Body of pancreas (tissue), 4 donors: ENCODE data around the gene PDE2A. TPM values are rescaled to one million over a fixed set of nuclear protein-coding genes. Genes with fewer than 3 reads are reported as not detected.

ENCODE experiments used
- ATAC-seq: fragments of 150-250 bp; one replicate; pipeline ENCODE4 v1.9.1; 2016
- DNase-seq, 4 donors: peaks; one replicate each; pipeline ENCODE4 v3.0.0-alpha.2; 2019
- H3K27ac ChIP-seq, 4 donors: fragments of 200-600 bp; sonication (generic); 1 replicate in 3 of 4; 2 replicates in 1 of 4; pipeline versions ENCODE4 v1.5.1 to v1.6.1; 2016 to 2019; ENCODE audit warnings: mild to moderate bottlenecking in 1 of 4, mixed read lengths in 1 of 4, moderate library complexity in 1 of 4
- H3K27me3 ChIP-seq, 2 donors: fragments of 200-600 bp; sonication (generic); one replicate each; pipeline ENCODE4 v1.6.0; 2016; ENCODE audit warnings: mild to moderate bottlenecking in 1 of 2
- H3K36me3 ChIP-seq, 2 donors: fragments of 200-600 bp; sonication (generic); replicated peaks in 1 of 2; 2 replicates each; pipeline ENCODE4 v1.5.1; 2016; ENCODE audit warnings: low read depth in 2 of 2; ENCODE audit not compliant: insufficient read depth in 1 of 2
- H3K4me1 ChIP-seq: fragments of 200-600 bp; sonication (generic); one replicate; pipeline ENCODE4 v1.6.0; 2016
- H3K4me3 ChIP-seq, 2 donors: fragments of 200-600 bp; sonication (generic); 1 replicate in 1 of 2; 2 replicates in 1 of 2; pipeline ENCODE4 v1.5.1; 2016 to 2019
- H3K9me3 ChIP-seq, 3 donors: fragments of 200-600 bp; sonication (generic); 1 replicate in 2 of 3; 2 replicates in 1 of 3; pipeline ENCODE4 v1.5.1; 2016
- POLR2A ChIP-seq, 3 donors: fragments of 450-650 bp; IDR thresholded peaks; one replicate each; pipeline ENCODE4 v1.6.1; 2016; ENCODE audit warnings: antibody characterized with exemption in 3 of 3, mild to moderate bottlenecking in 2 of 3
- WGBS, 2 donors: methylation state at CpG; one replicate each; pipeline ENCODE4 v1.1.5; 2017; 5-methylcytosine and 5-hydroxymethylcytosine counted together
- intact Hi-C: fragments of 100-400 bp; cut with DNase I; formaldehyde crosslinking; loops from one replicate; pipeline ENCODE4 v1.15.1; 2023
- total RNA-seq, 2 donors: library from RNA; depleted of rRNA; stranded (reverse); fragments of >200 nt; gene quantifications; one replicate each; pipeline ENCODE4 v1.1.0, GENCODE V29; 2016
- TF ChIP-seq, protein P1 (sequence below), 7 experiments: fragments of 450-650 bp in 4 of 7; fragments of 200-600 bp in 3 of 7; sonication (generic) in 3 of 7; IDR thresholded peaks; one replicate each; pipeline ENCODE4 v1.5.1; 2016 to 2019; ENCODE audit warnings: antibody characterized with exemption in 7 of 7

Gene PDE2A
- total RNA-seq, 2 donors from 2014 or later, result 7.0 to 29.3 TPM

GRCh38 chr11:72627594-72628281 lies 46.5 kb downstream of the PDE2A start:
- Histone ChIP-seq H3K9me3 (no peaks in the 10 kb centered on the region), H3K4me1 (peaks cover 24% of the 10 kb centered on the region), H3K36me3 (no peaks in the 10 kb centered on the region), H3K27ac (no peak overlapping the region), H3K4me3 (no peak overlapping the region), H3K27me3 (no peaks in the 10 kb centered on the region)
- no peak for ATAC-seq
- WGBS, 2 donors, result 92 to 96% methylated on average over 2 to 7 of the region's 7 CpGs
- intact Hi-C loops, result no loop called here
- no peak for TF ChIP-seq POLR2A (IDR thresholded peaks at IDR 0.05)
- TF ChIP-seq, protein P1, sequence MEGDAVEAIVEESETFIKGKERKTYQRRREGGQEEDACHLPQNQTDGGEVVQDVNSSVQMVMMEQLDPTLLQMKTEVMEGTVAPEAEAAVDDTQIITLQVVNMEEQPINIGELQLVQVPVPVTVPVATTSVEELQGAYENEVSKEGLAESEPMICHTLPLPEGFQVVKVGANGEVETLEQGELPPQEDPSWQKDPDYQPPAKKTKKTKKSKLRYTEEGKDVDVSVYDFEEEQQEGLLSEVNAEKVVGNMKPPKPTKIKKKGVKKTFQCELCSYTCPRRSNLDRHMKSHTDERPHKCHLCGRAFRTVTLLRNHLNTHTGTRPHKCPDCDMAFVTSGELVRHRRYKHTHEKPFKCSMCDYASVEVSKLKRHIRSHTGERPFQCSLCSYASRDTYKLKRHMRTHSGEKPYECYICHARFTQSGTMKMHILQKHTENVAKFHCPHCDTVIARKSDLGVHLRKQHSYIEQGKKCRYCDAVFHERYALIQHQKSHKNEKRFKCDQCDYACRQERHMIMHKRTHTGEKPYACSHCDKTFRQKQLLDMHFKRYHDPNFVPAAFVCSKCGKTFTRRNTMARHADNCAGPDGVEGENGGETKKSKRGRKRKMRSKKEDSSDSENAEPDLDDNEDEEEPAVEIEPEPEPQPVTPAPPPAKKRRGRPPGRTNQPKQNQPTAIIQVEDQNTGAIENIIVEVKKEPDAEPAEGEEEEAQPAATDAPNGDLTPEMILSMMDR (IDR thresholded peaks at IDR 0.05), result no peak
- no peak for DNase-seq

- ATAC-seq (no peak), DNase-seq (no peak)
- H3K27ac ChIP-seq, result peak overlapping the region in 2 of 4 donors; percentile 56 to 62
- TF ChIP-seq, protein P1 (IDR thresholded peaks at IDR 0.05), result no peak
- no peak for TF ChIP-seq POLR2A (IDR thresholded peaks at IDR 0.05)
- H3K27me3 ChIP-seq, result no peaks in the 10 kb centered on the region
- WGBS, 2 donors, result 79 to 89% methylated on average over 5 to 11 of the region's 11 CpGs
- no peaks in the 10 kb centered on the region for H3K36me3 ChIP-seq
- H3K4me3 ChIP-seq, result no peak overlapping the region
- intact Hi-C loops, result no loop called here
- H3K4me1 ChIP-seq, result peaks cover 13% of the 10 kb centered on the region
- no peaks in the 10 kb centered on the region for H3K9me3 ChIP-seq
Observed at GRCh38 chr11:72626414-72626936, 47.7 kb downstream of the PDE2A start.

- 39 to 49% methylated on average over 9 to 20 of the region's 20 CpGs for whole genome bisulfite sequencing, 2 donors
- intact Hi-C loops, result no loop called here
- Histone ChIP-seq H3K4me1 (peaks cover 13% of the 10 kb centered on the region), H3K4me3 (no peak overlapping the region), H3K27me3 (no peaks in the 10 kb centered on the region), H3K9me3 (no peaks in the 10 kb centered on the region), H3K36me3 (no peaks in the 10 kb centered on the region), H3K27ac (peak overlapping the region in 3 of 4 donors; percentile 4 to 62 (median 56))
- ATAC-seq (peak; percentile 74), DNase-seq (peak; percentile 47 to 80 (median 70))
- TF ChIP-seq POLR2A (IDR thresholded peaks at IDR 0.05), result no peak
- TF ChIP-seq, protein P1 (IDR thresholded peaks at IDR 0.05), result no peak
Observed at GRCh38 chr11:72625691-72626413, 48.4 kb downstream of the PDE2A start.

DNA sequence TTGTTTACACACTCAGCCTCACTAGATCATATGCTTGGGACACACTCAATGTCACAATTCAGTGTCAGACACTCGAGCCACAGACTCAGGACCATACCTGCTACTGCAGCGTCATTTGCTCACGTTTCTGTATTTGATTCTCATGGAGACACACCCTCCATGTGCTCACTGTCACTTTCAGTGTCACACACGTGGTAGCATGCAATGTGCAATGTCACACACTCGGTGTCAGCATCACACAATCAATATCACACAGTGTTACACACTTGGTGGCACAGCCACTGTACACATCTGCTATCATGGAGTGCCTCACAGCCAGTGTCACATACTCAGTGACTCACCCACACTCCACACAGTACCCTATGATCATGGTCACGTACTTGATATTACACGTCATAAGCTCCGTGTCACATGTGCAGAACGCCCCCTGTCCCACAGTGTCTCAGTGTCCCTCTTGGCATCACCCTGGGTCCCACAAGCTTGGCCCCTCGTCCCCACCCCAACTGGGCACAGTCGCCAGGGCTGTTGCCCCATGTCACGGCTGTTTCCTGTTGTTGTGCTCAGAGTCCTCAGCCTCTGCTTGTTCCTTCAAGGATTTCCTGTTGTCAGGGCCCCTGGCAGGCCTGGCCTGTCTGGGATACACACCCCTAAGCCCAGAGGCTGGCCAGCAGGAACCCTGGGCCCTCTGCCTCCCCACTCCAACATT lies 49.6 kb downstream of the PDE2A start:
- no peaks in the 10 kb centered on the region for H3K9me3 ChIP-seq
- H3K27me3 ChIP-seq, result no peaks in the 10 kb centered on the region
- H3K4me1 ChIP-seq, result peaks cover 13% of the 10 kb centered on the region
- H3K36me3 ChIP-seq, result no peaks in the 10 kb centered on the region
- TF ChIP-seq, protein P1 (IDR thresholded peaks at IDR 0.05), result no peak
- TF ChIP-seq POLR2A (IDR thresholded peaks at IDR 0.05), result no peak
- ATAC-seq (peak; percentile 47), DNase-seq (peak in 2 of 4 donors; percentile 19 to 39)
- H3K27ac ChIP-seq, result peak overlapping the region in 2 of 4 donors; percentile 56 to 62
- H3K4me3 ChIP-seq, result no peak overlapping the region
- intact Hi-C loops, result no loop called here
- WGBS, 2 donors, result 72% methylated on average over 12 of the region's 12 CpGs
